B cell (primary cell): Measurements from ENCODE around the gene TMSB15C.

Experiments
- EZH2 ChIP-seq: IDR thresholded peaks from 2 replicates; pipeline ENCODE4 v1.6.1; 2012; ENCODE audit warnings: borderline replicate concordance, low read depth, mild to moderate bottlenecking, moderate library complexity, low read length; ENCODE audit not compliant: insufficient read depth, poor library complexity, severe bottlenecking
- TF ChIP-seq, protein P1 (sequence below): fragments of 200-600 bp; IDR thresholded peaks from one replicate; pipeline ENCODE4 v1.8.0; 2022; ENCODE audit warnings: antibody characterized with exemption, mild to moderate bottlenecking

DNA sequence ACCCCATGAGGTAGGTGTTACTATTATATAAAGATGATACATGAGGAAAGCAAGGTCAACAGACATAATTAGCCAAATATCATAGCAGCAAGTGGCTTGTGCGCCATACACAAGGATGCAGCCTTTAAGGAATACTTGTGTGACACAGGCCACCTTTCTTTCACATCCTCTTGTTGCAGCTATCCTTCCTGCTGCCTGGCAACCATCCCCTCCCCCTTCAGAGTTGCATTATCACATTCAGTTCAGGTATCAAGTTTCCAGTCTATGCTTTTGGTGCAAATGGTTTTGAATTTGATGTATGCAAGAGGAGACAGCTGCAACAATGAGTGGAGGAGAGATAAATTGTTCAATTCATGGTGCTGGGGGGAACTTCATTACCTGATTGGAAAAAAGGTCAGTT lies 42.7 kb upstream of the TMSB15C start:
- TF ChIP-seq, protein P1, sequence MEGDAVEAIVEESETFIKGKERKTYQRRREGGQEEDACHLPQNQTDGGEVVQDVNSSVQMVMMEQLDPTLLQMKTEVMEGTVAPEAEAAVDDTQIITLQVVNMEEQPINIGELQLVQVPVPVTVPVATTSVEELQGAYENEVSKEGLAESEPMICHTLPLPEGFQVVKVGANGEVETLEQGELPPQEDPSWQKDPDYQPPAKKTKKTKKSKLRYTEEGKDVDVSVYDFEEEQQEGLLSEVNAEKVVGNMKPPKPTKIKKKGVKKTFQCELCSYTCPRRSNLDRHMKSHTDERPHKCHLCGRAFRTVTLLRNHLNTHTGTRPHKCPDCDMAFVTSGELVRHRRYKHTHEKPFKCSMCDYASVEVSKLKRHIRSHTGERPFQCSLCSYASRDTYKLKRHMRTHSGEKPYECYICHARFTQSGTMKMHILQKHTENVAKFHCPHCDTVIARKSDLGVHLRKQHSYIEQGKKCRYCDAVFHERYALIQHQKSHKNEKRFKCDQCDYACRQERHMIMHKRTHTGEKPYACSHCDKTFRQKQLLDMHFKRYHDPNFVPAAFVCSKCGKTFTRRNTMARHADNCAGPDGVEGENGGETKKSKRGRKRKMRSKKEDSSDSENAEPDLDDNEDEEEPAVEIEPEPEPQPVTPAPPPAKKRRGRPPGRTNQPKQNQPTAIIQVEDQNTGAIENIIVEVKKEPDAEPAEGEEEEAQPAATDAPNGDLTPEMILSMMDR, result no peak
- no peak for TF ChIP-seq EZH2
